Stomach (tissue), 4 donors: ENCODE data around the gene PPP1R14C.

ENCODE experiments used
- CTCF ChIP-seq, 7 experiments: fragments of 450-650 bp in 4 of 7; fragments of 200-600 bp in 3 of 7; sonication (generic) in 3 of 7; IDR thresholded peaks; one replicate each; pipeline ENCODE4 v1.5.1; 2016 to 2019; ENCODE audit warnings: antibody characterized with exemption in 7 of 7, control low read depth in 2 of 7, mild to moderate bottlenecking in 1 of 7
- POLR2A ChIP-seq, 4 donors: fragments of 450-650 bp; IDR thresholded peaks; one replicate each; pipeline ENCODE4 v1.6.1; 2016; ENCODE audit warnings: antibody characterized with exemption in 4 of 4, control low read depth in 2 of 4, mild to moderate bottlenecking in 1 of 4, moderate library complexity in 1 of 4

GRCh38 chr6:150296890-150297289 is 154.0 kb downstream of the PPP1R14C start:
- TF ChIP-seq POLR2A (IDR thresholded peaks at IDR 0.05) (no peak), CTCF (IDR thresholded peaks at IDR 0.05) (no peak)
